Measurements from ENCODE around the gene C10orf53.

DNA sequence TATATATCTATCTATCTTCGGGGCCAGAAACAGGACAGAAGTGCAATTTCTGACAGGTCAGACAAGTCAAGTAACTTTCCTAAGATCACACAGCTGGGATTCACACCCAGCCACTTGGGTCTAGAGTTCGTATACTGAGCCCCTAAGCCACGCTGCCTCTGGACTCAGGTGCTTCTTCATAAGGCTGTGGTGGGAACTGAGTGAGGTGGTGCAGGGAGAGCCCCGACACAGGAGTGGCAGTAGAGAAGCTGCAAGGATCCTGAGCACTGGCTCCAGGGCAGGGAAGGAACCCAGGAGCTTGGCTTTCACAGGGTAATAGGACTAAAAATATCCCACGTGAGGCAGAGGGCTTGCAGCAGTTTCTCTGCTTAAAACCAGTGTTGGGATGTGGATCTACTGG lies 33.8 kb downstream of the C10orf53 start:
- TF ChIP-seq BHLHE40 (IDR thresholded peaks at IDR 0.05; ENCODE audit: borderline replicate concordance) = no peak
- no peak for TF ChIP-seq TARDBP (IDR thresholded peaks at IDR 0.05)
- TF ChIP-seq LEF1 (IDR thresholded peaks at IDR 0.05; ENCODE audit: borderline replicate concordance) = no peak
- no peak for TF ChIP-seq SP1 (IDR thresholded peaks at IDR 0.05)
- no peak for TF ChIP-seq SUZ12 (IDR thresholded peaks at IDR 0.05)
- TF ChIP-seq, protein P1, sequence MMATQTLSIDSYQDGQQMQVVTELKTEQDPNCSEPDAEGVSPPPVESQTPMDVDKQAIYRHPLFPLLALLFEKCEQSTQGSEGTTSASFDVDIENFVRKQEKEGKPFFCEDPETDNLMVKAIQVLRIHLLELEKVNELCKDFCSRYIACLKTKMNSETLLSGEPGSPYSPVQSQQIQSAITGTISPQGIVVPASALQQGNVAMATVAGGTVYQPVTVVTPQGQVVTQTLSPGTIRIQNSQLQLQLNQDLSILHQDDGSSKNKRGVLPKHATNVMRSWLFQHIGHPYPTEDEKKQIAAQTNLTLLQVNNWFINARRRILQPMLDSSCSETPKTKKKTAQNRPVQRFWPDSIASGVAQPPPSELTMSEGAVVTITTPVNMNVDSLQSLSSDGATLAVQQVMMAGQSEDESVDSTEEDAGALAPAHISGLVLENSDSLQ (IDR thresholded peaks at IDR 0.05) = no peak
- no peak for TF ChIP-seq ARNT (IDR thresholded peaks at IDR 0.05)
- TF ChIP-seq HDGF (IDR thresholded peaks at IDR 0.05; ENCODE audit: borderline replicate concordance) = no peak
- TF ChIP-seq CTBP1 (IDR thresholded peaks at IDR 0.05; ENCODE audit: borderline replicate concordance) = no peak
- no peak for TF ChIP-seq L3MBTL2 (conservative IDR thresholded peaks at IDR 0.05)
- TF ChIP-seq FOXM1 (IDR thresholded peaks at IDR 0.05; ENCODE audit: borderline replicate concordance) = no peak

All from HEK293T (cell line).